Measurements from ENCODE around the gene MAPK6.

Gene MAPK6

DNA sequence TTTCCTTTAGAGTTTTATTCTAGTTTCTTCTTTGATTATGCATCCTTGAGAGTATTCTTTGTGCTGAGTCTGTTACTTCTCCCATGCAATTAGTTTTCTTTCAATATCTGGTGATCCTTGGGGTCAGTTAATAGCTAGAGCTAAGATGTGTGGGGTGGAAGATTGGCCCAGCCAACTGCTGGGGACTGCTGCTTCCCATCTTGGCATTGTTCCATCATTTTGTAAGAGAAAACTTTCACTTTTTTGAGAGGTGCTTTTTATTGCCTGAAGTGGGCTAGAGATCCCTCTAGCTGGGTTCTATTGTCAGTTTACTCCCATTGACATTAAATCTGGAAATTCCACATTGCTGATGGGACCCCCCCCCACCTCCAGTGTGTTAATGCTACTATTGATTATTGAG is 78.2 kb downstream of the MAPK6 start:
- no peak overlapping the region for H3K4me3 ChIP-seq (ENCODE audit: low read depth, low read length)
- in situ Hi-C loops (cut with HindIII; ENCODE audit: low sequenced_read_pairs): no loop called here
- TF ChIP-seq, protein P1, sequence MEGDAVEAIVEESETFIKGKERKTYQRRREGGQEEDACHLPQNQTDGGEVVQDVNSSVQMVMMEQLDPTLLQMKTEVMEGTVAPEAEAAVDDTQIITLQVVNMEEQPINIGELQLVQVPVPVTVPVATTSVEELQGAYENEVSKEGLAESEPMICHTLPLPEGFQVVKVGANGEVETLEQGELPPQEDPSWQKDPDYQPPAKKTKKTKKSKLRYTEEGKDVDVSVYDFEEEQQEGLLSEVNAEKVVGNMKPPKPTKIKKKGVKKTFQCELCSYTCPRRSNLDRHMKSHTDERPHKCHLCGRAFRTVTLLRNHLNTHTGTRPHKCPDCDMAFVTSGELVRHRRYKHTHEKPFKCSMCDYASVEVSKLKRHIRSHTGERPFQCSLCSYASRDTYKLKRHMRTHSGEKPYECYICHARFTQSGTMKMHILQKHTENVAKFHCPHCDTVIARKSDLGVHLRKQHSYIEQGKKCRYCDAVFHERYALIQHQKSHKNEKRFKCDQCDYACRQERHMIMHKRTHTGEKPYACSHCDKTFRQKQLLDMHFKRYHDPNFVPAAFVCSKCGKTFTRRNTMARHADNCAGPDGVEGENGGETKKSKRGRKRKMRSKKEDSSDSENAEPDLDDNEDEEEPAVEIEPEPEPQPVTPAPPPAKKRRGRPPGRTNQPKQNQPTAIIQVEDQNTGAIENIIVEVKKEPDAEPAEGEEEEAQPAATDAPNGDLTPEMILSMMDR (IDR thresholded peaks at IDR 0.05; ENCODE audit: low read depth, low read length, missing control alignments): no peak
- no peak for DNase-seq (ENCODE audit: low read depth)

DNA sequence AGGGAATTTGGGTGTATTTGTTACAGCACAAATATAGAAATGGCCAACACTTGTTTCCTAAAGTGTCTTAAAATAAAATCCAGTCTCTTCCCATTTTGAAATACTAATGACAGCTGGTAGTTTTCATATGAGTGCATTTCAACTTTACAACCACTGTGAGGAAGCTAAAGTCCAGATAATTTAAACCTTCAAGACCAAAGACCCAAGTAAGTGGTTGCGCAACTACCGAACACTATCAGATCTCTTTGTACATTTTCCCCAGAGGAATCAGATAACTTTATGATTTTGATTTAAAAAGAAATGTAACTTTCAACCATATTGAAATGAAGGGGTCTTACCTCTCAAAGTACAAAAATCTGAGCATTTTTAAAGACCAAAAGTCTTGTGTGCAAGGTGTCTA is 79.3 kb downstream of the MAPK6 start:
- H3K4me3 ChIP-seq (ENCODE audit: low read depth, low read length): no peak overlapping the region
- in situ Hi-C loops (cut with HindIII; ENCODE audit: low sequenced_read_pairs): no loop called here
- TF ChIP-seq, protein P1 (IDR thresholded peaks at IDR 0.05; ENCODE audit: low read depth, low read length, missing control alignments): no peak
- DNase-seq (ENCODE audit: low read depth): no peak

DNA sequence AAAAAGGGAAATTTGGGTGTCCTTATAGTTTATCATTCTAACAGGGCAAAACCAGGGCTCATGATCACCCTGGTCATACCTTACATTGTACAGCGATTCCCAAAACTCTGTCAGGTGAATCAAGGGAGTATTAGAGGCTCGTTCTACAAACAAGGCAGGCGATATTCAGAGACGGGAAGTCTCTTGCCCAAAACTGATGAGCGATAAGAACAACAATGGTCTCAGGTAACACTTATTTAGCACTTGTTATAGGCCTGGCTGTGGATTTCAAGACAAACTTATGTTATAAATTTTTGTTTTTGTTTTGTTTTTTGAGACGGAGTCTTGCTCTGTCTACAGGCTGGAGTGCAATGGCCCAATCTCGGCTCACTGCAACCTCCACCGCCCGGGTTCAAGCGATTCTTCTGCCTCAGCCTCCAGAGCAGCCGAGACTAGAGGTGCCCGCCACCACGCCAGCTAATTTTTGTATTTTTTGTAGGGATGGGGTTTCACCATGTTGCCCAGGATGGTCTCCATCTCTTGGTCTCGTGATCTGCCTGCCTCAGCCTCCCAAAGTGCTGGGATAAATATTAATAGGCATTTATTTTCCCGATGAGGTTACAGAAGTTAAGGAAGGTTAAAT is 80.7 kb downstream of the MAPK6 start:
- in situ Hi-C loops (cut with HindIII; ENCODE audit: low sequenced_read_pairs): no loop called here
- no peak overlapping the region for H3K4me3 ChIP-seq (ENCODE audit: low read depth, low read length)
- no peak for DNase-seq (ENCODE audit: low read depth)
- TF ChIP-seq, protein P1 (IDR thresholded peaks at IDR 0.05; ENCODE audit: low read depth, low read length, missing control alignments): no peak

DNA sequence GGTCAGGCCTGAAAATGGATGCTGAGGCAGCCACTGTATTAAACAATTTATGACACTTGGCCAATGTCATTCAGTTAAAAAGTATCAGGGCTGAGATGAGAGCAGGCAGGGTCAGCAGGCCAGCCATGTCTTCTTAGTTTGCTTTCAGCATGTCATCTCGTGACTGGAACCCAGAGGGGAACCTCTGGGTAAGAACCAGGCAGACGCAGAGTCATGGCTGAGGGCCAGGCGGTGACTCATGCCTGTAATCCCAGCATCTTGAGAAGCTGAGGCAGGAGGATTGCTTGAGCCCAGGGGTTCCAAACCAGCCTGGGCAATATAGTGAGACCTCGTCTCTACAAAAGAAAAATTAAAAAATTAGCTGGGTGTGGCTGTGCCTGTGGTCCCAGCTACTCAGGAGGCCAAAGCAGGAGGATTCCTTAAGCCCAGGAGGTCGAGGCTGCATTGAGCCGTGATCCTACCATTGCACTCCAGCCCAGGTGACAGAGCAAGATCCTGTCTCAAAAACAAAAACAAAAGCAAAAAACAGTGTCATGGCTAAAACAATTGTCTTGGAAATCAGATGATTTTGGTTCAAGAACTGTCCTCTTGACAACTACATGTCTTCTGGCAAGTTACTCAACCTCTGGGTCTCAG is 81.9 kb downstream of the MAPK6 start:
- TF ChIP-seq, protein P1 (IDR thresholded peaks at IDR 0.05; ENCODE audit: low read depth, low read length, missing control alignments): no peak
- in situ Hi-C loops (cut with HindIII; ENCODE audit: low sequenced_read_pairs): no loop called here
- no peak overlapping the region for H3K4me3 ChIP-seq (ENCODE audit: low read depth, low read length)
- peak; percentile 74 for DNase-seq (ENCODE audit: low read depth)

DNA sequence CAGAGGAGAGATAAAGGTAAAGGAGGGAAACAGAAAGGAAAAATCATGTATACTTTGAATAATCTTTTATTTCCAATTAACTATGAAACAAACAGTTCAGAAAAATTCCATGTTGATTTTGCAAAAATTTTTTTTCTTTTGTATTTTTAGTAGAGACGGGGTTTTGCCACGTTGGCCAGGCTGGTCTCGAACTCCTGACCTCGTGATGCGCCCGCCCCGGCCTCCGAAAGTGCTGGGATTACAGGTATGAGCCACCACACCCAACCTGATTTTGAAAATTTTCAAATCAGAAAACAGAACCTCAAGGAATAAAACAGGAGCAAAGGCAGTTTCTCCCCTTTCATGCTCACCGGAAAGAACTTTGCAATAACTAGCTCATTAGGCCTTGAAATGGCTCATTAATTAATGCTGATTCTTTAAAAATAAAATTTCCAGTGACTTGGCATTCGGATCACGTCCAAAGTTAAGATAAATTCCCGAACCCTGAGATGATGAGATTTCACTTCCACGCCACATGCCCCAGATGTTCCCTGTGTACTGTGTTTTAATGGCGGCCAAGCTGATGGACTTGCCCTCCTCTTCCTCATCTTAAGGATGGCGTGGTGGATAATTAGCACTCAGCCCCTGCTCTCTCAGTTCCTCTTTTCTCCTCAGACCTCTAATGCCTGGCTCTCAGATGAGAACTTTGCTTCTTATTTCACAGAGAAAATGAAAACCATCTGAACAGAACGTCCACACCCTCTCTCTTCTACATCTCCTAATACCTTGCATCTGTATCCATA is 82.7 kb downstream of the MAPK6 start:
- no peak overlapping the region for H3K4me3 ChIP-seq (ENCODE audit: low read depth, low read length)
- DNase-seq (ENCODE audit: low read depth): no peak
- in situ Hi-C loops (cut with HindIII; ENCODE audit: low sequenced_read_pairs): no loop called here
- TF ChIP-seq, protein P1 (IDR thresholded peaks at IDR 0.05; ENCODE audit: low read depth, low read length, missing control alignments): no peak

DNA sequence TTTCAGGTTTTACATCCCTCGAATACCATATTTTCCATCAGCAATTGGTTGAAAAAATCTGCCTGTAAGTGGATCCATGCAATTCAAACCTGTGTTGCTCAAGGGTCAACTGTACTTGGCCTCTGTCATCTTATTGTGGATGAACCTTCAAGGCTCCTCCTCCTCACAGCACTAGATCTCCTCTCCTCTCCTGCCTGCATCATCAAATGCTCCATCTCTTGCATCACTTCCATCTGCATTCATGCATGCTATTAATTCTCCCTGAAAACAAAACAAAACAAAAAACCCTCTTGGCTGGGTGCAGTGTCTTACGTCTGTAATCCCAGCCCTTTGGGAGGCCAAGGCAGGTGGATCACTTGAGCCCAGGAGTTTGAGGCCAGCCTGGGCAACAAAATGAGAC is 83.4 kb downstream of the MAPK6 start:
- TF ChIP-seq, protein P1 (IDR thresholded peaks at IDR 0.05; ENCODE audit: low read depth, low read length, missing control alignments): no peak
- no peak overlapping the region for H3K4me3 ChIP-seq (ENCODE audit: low read depth, low read length)
- peak; percentile 63 for DNase-seq (ENCODE audit: low read depth)
- in situ Hi-C loops (cut with HindIII; ENCODE audit: low sequenced_read_pairs): no loop called here

All from astrocyte of the cerebellum (primary cell).